Fibroblast of mammary gland (primary cell): ENCODE measurements around the gene SLC12A7.

Experiments
- DNase-seq: peaks from one replicate; pipeline ENCODE4 v3.0.0-alpha.2; 2010; ENCODE audit warnings: low read depth
- H3K4me3 ChIP-seq: 2 replicates; pipeline ENCODE4 v1.5.1; 2011; ENCODE audit warnings: low read depth, mild to moderate bottlenecking, low read length, moderate library complexity; ENCODE audit not compliant: control insufficient read depth
- CTCF ChIP-seq: conservative IDR thresholded peaks from 2 replicates; pipeline ENCODE4 v1.5.1; 2011; ENCODE audit warnings: low read depth, low read length, inconsistent platforms; ENCODE audit not compliant: control insufficient read depth, insufficient read depth

The SLC12A7 gene

GRCh38 chr5:1042626-1043025 is 69.2 kb downstream of the SLC12A7 start:
- DNase-seq, result no peak
- TF ChIP-seq CTCF, result no peak
- H3K4me3 ChIP-seq, result no peak overlapping the region

- no peak for TF ChIP-seq CTCF
- no peak overlapping the region for H3K4me3 ChIP-seq
- no peak for DNase-seq
These were observed 70.4 kb downstream of the SLC12A7 start for GRCh38 chr5:1041225-1042143.

GRCh38 chr5:1040571-1040970 is 71.3 kb downstream of the SLC12A7 start:
- no peak for TF ChIP-seq CTCF
- DNase-seq, result no peak
- H3K4me3 ChIP-seq, result no peak overlapping the region

- no peak overlapping the region for H3K4me3 ChIP-seq
- no peak for TF ChIP-seq CTCF
- no peak for DNase-seq
These were observed 72.1 kb downstream of the SLC12A7 start for GRCh38 chr5:1039706-1040260.

GRCh38 chr5:1039210-1039548 is 72.7 kb downstream of the SLC12A7 start:
- no peak for DNase-seq
- no peak for TF ChIP-seq CTCF
- H3K4me3 ChIP-seq, result no peak overlapping the region

GRCh38 chr5:1038417-1039209 is 73.2 kb downstream of the SLC12A7 start:
- TF ChIP-seq CTCF, result no peak
- no peak for DNase-seq
- H3K4me3 ChIP-seq, result no peak overlapping the region
